ENCODE data around the gene DCDC2C.

The DCDC2C gene

GRCh38 chr2:3747826-3748225, 44.5 kb downstream of the DCDC2C start:
- no peak for DNase-seq

- DNase-seq, result no peak
Observed at GRCh38 chr2:3749201-3749600, 45.8 kb downstream of the DCDC2C start.

- DNase-seq, result no peak
Observed at GRCh38 chr2:3751251-3751650, 47.9 kb downstream of the DCDC2C start.

- DNase-seq, result no peak
Observed at GRCh38 chr2:3751806-3752205, 48.4 kb downstream of the DCDC2C start.

GRCh38 chr2:3752376-3752775, 49.0 kb downstream of the DCDC2C start:
- DNase-seq, result no peak

GRCh38 chr2:3753561-3753960, 50.2 kb downstream of the DCDC2C start:
- no peak for DNase-seq

- DNase-seq, result no peak
Observed at GRCh38 chr2:3754280-3754679, 50.9 kb downstream of the DCDC2C start.

- DNase-seq, result no peak
Observed at GRCh38 chr2:3754795-3755194, 51.4 kb downstream of the DCDC2C start.

- DNase-seq, result no peak
Observed at GRCh38 chr2:3755277-3755676, 51.9 kb downstream of the DCDC2C start.

- no peak for DNase-seq
Observed at GRCh38 chr2:3756306-3756705, 52.9 kb downstream of the DCDC2C start.

GRCh38 chr2:3758906-3759305, 55.5 kb downstream of the DCDC2C start:
- no peak for DNase-seq

GRCh38 chr2:3759331-3759730, 56.0 kb downstream of the DCDC2C start:
- no peak for DNase-seq

GRCh38 chr2:3759761-3760160, 56.4 kb downstream of the DCDC2C start:
- DNase-seq, result no peak

- DNase-seq, result no peak
Observed at GRCh38 chr2:3761272-3761671, 57.9 kb downstream of the DCDC2C start.

GRCh38 chr2:3762771-3763447, 59.5 kb downstream of the DCDC2C start:
- DNase-seq, result no peak

GRCh38 chr2:3766824-3767223, 63.4 kb downstream of the DCDC2C start:
- DNase-seq, result no peak

GRCh38 chr2:3768960-3769765, 65.8 kb downstream of the DCDC2C start:
- no peak for DNase-seq

- DNase-seq, result no peak
Observed at GRCh38 chr2:3769766-3770165, 66.4 kb downstream of the DCDC2C start.

GRCh38 chr2:3770724-3771415, 67.5 kb downstream of the DCDC2C start:
- no peak for DNase-seq

GRCh38 chr2:3771576-3771975, 68.2 kb downstream of the DCDC2C start:
- no peak for DNase-seq

GRCh38 chr2:3774336-3774735, 71.0 kb downstream of the DCDC2C start:
- no peak for DNase-seq

- DNase-seq, result no peak
Observed at GRCh38 chr2:3776311-3776710, 72.9 kb downstream of the DCDC2C start.

GRCh38 chr2:3777966-3778365, 74.6 kb downstream of the DCDC2C start:
- DNase-seq, result no peak

All from CD4-positive, alpha-beta T cell treated with Interleukin-6 for 4 hours (primary cell).